Pons (tissue), 1 donor: ENCODE measurements around the gene LPGAT1.
A peak's percentile ranks its signal among the peaks of the same experiment; 100 is the strongest.
"Not testable (repeated sequence)": the region's sequence is repeated elsewhere in the genome, so short reads cannot be mapped to it uniquely, and the experiment has no call there.

Experiments used
- DNase-seq: peaks from one replicate; pipeline ENCODE4 v3.0.0-alpha.2; 2016; ENCODE audit warnings: low spot score

LPGAT1 gene

DNA sequence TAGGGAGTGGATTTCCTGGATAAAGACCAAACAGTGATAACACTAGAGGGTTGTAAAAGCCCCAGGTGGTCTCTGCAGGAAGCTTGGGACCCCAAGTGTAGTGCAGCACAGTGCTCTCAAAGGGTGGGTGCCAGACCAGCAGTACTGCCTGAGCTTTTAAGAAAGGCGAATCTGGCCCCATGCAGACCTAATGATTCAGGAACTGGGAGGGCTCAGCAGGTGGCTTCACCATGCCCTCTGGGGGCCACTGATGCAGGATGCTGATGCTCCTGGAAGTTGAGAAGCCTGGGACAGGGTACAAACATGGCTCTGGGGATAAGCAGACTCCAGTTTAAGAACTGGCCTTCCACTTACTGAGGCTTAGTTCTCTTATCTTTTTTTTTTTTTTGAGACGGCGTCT is 126.0 kb downstream of the LPGAT1 start:
- DNase-seq: no peak

DNA sequence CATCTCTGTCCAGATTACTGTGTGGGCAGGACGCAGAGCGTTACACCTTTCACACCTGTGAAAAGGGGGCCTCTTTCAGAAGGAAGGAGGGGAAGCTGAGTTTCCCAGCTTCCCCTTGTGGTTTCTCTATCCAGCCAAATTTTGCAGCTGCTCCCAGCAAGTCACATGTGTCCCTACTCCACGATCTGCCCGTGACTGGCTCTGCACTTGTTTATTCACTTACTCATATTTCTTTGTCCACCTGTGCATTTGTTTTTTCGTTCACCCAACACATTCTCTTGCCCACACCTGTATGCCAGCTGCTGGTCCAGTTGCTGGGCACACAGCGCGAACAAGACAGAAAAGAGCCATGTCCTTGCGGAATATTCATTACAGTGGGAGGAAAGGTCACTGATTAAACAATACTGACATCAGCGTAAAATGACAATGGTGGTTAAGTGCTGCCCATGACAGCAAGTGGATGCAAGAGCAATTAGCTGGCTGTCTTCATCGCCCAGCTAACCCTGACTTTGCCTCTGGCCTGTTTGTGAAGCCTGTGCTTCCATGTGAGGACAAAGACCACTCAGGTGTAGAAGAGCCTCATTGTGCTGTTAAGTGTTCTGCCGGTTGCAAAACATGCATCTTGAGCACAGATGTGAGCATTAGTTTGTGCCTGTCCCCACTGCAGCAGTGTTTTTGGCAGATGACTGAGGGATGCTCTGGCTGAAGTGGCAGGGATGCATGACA is 126.6 kb downstream of the LPGAT1 start:
- peak; percentile 57 for DNase-seq

DNA sequence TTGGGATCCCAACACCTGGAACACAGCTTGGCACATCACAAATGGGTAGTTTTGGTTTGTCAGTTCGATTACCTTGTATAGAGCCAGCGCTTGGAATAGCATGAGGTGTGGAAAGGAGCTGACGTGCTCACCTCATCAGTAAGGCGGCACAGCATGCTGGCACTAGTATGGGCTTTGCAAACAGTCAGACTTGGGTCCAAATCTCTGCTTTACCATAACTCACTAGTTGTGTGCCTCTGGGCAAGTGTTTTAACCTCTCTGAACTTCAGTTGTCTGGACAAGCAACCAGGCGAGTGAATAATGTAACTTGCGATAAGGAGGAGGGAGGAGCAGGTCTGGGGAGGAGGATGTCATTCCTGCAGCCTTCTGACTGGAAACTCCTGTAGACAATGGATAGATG is 128.8 kb downstream of the LPGAT1 start:
- DNase-seq: no peak

DNA sequence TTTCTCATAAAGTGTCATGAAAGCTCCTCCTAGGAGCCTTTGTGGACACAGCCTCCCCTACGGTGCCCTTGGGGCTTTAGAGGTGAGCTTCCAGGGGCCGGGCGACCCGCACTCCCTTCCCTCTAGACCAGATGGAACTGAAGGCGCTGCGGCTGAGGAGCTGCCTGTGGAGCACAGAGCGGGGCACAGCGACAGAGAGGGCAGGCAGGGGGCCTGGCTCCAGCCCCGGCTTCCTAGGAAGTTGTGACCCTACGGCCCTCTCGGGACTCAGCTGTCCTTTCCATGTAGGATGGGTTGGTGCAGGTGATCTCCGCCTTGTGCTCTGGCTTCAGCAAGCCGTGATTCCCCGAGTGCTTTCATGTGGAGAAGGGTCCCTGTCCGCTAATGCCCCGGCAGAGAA is 131.5 kb downstream of the LPGAT1 start:
- no peak for DNase-seq

DNA sequence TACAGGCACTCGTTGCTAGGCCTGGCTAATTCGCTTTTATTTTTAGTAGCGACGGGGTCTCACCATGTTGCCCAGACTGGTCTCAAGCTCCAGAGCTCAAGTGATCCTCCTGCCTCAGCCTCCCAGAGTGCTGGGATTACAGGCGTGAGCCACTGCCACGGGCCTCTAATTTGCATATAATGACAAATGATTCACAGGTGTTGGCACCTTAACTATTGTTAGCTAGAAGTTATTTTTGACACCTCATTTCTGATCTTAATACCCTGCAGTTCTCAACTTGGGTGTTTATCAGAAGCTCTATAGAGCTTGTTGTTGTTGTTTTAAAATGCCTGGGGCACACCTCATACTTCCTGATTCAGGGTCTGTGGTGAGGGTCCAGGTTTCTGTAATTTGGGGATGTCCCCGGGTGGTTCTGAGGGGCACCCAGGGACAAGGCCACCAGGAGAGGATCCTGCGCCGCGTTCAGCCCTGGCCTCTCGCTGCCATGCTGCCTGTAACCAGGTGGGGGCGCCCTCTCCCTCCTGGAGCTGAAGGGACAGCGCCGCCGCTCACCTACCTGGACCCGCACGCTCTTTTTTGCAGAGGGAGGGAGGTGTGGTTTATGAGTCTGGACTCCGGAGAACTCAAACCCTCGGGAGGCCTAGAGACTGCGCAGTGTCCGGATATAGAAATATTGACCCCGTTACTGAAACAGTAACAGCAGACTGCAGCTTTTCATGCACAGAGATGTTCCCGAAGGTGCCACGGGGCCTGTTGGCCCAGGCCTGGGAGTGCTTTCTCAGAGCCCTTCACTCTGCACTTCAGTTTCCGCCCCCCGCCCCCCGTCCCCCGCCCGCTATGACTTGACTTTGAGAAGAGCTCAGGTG is 132.2 kb downstream of the LPGAT1 start:
- DNase-seq: peak; percentile 78

DNA sequence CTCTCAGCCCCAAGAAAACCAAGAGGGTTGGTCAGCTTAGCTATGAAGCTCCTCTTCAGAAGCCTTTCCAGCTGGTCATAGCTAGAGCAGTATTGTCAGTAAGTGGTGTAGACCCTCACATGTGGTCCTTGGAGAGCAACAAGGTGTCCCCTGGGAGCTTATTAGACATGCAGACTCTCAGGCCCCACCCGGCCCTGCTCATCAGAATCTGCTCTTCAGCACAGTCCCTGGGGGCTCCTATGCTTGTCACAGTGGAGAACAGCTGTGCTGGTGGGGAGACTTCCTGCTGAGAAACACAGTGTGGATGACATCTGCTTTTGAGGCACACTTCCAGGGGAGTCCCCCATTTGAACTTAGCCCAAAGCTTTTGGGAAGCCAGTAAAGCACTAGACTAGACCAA is 133.2 kb downstream of the LPGAT1 start:
- DNase-seq: no peak

DNA sequence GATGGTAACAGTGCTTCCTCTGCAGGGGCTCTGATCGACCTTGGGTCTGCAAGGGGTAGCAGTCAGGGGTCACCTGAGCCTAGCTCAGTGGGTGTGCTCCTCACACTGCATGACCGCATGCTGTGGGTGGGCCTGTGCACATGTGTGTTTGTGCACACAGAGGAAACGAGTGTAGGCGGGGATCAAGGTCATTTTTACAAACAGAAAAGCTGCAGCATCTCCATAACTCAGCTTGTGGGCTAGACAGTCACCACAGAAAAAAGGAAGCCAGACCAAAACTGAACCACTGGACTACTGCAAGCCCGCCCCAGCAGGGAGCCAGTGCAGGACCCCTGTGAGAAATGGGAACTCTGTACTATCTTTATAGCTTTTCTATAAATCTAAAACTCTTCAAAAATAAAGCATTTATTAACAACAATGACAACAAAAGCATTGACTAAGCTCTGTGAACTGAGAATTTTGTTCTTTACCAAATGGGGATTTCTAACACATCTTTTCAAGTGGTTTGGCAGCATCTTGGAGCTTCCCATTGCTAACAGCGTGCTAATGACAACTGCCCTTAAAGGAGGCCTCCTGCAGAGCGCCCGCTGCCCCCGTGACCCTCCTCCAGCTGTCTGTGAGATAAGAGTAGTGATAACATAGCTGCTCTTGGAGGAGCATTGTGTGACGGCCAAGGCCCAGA is 135.3 kb downstream of the LPGAT1 start:
- DNase-seq: no peak

DNA sequence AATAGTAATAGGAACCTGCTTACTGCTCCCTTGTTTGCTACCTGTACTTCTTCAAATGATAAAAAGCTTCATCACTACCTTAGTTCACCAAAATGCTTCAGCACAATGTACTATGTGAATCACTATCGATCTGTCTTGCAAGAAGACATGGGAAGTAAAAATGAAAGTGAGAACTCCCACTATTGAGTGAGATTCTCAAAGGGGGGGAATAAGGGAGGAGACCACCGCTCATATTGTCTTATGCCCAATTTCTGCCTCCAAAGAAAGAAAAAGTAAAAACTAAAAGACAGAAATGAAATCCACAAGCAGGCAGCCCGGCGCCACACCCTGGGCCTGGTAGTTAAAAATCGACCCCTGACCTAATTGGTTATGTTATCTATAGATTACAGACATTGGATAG is 136.7 kb downstream of the LPGAT1 start:
- not testable (repeated sequence) for DNase-seq
